Retina (tissue), 1 donor: ENCODE measurements around the gene ABCG8.
A peak's percentile ranks its signal among the peaks of the same experiment; 100 is the strongest.
"Not testable (repeated sequence)": the region's sequence is repeated elsewhere in the genome, so short reads cannot be mapped to it uniquely, and the experiment has no call there.

Source experiments
- DNase-seq: peaks from one replicate; pipeline ENCODE4 v3.0.0-alpha.2; 2016

Gene ABCG8

GRCh38 chr2:43874776-43875451 is 36.1 kb downstream of the ABCG8 start:
- no peak for DNase-seq

- DNase-seq = peak; percentile 79
Measured at GRCh38 chr2:43877782-43878464, 39.2 kb downstream of the ABCG8 start.

GRCh38 chr2:43879261-43879660 is 40.5 kb downstream of the ABCG8 start:
- DNase-seq = no peak

- no peak for DNase-seq
Measured at GRCh38 chr2:43880471-43880870, 41.7 kb downstream of the ABCG8 start.

- DNase-seq = no peak
Measured at GRCh38 chr2:43880952-43881351, 42.2 kb downstream of the ABCG8 start.

GRCh38 chr2:43882312-43882711 is 43.5 kb downstream of the ABCG8 start:
- DNase-seq = no peak

- DNase-seq = no peak
Measured at GRCh38 chr2:43884689-43885088, 45.9 kb downstream of the ABCG8 start.

GRCh38 chr2:43885132-43885632 is 46.4 kb downstream of the ABCG8 start:
- no peak for DNase-seq

- no peak for DNase-seq
Measured at GRCh38 chr2:43887176-43887575, 48.4 kb downstream of the ABCG8 start.

GRCh38 chr2:43889416-43889815 is 50.6 kb downstream of the ABCG8 start:
- no peak for DNase-seq

GRCh38 chr2:43890855-43891254 is 52.1 kb downstream of the ABCG8 start:
- DNase-seq = no peak

GRCh38 chr2:43894743-43895142 is 56.0 kb downstream of the ABCG8 start:
- DNase-seq = no peak

GRCh38 chr2:43896906-43897305 is 58.1 kb downstream of the ABCG8 start:
- no peak for DNase-seq

- DNase-seq = no peak
Measured at GRCh38 chr2:43897492-43897891, 58.7 kb downstream of the ABCG8 start.

GRCh38 chr2:43898134-43898837 is 59.5 kb downstream of the ABCG8 start:
- DNase-seq = peak; percentile 47

GRCh38 chr2:43898838-43899346 is 60.1 kb downstream of the ABCG8 start:
- no peak for DNase-seq

GRCh38 chr2:43899589-43899988 is 60.8 kb downstream of the ABCG8 start:
- no peak for DNase-seq

GRCh38 chr2:43905371-43905803 is 66.6 kb downstream of the ABCG8 start:
- DNase-seq = peak; percentile 39

- DNase-seq = no peak
Measured at GRCh38 chr2:43905871-43906270, 67.1 kb downstream of the ABCG8 start.

GRCh38 chr2:43906448-43907109 is 67.8 kb downstream of the ABCG8 start:
- DNase-seq = no peak

- DNase-seq = not testable (repeated sequence)
Measured at GRCh38 chr2:43911136-43911790, 72.5 kb downstream of the ABCG8 start.

GRCh38 chr2:43924463-43924862 is 85.7 kb downstream of the ABCG8 start:
- no peak for DNase-seq
